GM21576 (cell line): ENCODE data around the gene TSHZ2.

Experiments used
- ATAC-seq: cut with Tn5 transposase; IDR thresholded peaks from one replicate; pipeline ENCODE4 v1.9.1; 2021; ENCODE audit warnings: mild to moderate bottlenecking, moderate library complexity; ENCODE audit not compliant: unreplicated experiment

TSHZ2 gene

GRCh38 chr20:53194306-53195290, 222.4 kb downstream of the TSHZ2 start:
- no peak for ATAC-seq

- no peak for ATAC-seq
Observed at GRCh38 chr20:53195876-53196610, 223.9 kb downstream of the TSHZ2 start.

DNA sequence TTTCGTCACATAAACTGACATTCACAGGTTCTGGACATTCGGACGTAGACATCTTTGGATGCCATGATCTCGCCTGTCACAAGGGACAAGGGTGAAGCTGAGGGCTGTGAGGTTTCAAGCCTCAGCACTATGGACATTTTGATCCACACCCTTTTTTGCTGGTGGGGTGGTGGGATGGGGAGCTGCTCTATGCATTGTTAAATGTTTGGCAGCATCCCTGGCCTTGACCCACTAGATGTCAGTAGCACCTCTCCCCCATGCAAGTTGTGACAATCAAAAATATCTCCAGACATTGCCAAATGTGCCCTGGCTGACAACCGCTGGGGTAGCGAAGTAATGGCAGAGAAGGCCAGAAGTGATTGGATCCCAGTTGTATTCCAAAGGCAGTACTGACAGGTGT, 229.4 kb downstream of the TSHZ2 start:
- ATAC-seq: no peak

DNA sequence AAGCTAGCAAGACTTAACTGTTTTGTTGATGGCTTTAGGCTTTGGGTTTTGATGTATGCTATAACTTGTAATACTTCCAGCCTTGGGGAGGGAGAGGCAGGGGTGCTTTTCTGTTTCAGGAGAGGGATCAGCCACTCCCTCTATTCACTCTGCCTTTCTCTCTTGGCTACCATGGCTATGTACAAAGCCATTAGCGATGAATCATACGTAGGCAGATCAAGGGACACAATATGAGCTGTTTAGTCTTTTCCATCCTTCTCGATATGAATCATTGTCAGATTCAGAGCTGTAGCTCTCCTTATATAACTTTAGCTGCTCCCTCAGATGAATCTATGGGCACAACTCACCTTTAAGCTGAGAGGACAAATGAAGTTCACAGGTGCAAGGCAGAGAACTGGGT, 230.6 kb downstream of the TSHZ2 start:
- ATAC-seq: no peak

DNA sequence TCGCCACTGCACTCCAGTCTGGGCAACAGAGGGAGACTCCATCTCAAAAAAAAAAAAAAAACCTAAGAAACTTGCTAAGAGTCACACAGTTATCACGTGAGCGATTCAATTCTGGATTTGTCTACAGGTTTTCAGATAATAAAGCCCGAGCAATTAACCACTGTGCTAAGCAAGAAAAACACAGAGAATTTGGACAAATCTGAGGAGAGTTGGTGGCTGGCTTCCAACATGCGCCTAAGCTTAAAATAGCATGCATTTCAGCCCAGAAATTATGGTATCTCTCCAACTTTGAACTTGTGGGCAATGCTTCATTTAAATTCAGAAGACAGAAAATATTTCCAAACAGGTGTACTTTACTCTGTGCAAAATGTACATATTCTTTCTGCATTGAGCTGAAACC, 232.9 kb downstream of the TSHZ2 start:
- ATAC-seq: no peak

DNA sequence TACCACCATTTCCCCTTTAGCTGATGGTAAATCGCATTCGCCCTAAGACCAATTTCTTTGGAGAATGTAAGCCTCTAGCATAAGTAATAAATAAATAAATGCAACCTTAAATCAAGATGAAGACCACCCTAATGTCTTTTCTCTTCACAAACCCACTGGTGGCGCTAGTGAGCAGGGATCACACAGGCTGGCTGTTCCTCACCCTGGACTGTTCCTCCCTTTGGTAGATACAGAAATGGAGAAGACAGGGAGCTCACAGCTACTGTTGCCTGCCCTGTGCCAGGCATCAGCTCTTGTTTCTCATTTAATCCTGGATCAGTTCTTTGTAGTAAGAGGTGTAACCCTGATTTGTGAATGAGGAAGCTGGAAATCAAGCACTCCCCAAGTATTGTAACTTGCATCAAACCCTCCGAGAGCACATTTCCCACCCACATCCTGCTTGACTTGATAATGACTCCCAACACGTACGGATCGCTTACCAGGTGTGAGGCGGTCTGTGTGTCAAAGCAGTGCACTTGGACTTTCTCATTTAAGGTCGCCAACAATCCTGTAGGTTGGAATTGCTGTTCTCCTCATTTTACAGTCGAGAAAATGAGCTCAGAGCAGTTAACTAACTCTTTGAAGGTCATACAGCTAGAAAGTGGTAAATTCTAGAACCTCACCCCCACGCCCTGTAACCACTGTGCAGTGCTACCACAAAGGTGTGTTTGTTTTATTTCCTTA, 236.1 kb downstream of the TSHZ2 start:
- ATAC-seq: no peak

DNA sequence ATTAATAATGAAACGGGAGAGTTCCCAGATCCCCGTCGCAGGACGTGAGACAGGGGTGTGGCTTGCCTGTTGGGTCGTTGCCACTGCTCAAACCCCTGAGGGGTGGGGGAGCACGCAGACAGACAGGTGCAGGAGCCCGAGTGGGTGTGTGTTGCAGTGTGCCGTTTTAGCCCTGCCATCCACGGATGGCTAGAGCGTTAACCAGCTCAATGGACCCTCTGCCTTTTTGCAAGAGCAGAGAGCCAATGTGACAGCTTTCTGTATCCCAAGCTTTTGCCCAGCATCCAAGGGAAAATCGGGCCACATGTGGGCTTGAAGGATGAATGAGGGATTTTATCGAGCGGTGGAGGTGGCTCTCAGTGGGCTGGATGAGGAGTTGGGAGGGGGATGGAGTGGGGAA, 237.9 kb downstream of the TSHZ2 start:
- ATAC-seq: no peak

DNA sequence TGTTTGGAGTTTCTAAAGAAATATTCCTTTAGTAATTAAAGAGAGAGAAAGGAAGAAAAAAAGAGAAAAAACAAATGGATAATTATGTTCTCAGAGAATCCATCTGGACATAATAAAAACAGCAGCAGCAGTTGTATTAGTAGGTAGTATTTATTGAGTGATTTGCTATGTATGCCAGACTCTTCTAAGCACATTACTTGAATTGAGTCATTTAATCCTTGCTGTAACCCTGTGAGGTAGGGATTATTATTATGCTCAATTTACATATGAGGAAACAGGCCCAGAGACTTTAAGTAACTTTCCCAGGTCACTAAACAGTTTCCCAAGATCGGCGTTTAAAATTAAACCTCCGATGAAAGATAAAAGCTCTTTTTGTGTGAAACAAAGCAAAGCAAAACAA, 238.8 kb downstream of the TSHZ2 start:
- ATAC-seq: no peak

DNA sequence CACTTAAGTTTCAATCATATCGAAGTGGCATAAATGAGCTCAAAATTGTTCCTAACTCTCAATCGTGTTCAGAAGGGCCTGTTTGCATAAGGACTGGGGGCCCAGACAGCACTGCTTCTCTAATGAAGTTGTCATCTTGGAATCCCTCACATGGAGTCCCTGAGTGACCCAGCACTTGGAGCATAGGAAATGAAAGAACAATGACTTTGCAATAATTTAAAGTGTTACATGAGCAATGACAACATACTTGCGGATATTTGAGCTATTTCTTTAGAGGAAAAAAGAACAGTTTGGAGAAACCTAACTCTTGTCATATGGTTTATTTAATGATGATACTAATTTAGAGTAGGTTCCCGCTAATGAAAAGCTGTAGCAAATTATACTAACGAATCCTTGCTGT, 239.9 kb downstream of the TSHZ2 start:
- ATAC-seq: no peak

DNA sequence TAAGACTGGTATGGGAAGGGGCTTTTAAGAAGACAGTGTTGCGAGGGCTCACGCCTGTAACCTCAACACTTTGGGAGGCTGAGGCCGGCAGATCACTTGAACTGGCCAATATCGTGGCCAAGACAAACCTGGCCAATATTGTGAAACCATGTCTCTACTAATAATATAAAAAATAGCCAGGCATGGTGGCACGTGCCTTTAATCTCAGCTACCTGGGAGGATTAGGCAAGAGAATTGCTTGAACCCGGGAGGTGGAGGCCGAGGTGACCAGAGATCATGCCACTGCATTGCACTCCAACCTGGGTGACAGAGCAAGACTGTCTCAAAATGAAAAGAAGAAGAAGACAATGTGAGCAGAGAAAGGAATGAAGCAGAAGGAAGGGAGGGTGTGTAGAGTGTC, 242.2 kb downstream of the TSHZ2 start:
- ATAC-seq: no peak

GRCh38 chr20:53215166-53215565, 243.0 kb downstream of the TSHZ2 start:
- ATAC-seq: peak; percentile 64

DNA sequence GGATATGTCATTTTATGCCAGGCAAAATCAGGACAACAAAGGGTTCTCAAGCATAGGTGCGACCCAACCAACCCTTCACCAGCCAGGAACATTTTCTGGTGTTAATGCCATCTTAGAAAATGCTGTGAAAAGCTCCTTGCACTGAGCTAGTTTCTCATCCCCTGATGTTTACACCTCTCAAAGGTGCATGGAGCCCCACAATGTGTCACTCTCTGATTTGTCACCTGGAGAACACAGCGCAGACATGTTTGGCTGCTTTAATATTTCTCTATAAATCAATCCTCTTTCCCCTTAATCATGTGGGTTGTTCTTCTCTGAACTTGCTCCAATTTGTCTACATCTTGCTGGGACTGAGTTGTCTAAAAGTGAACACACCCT, 244.3 kb downstream of the TSHZ2 start:
- no peak for ATAC-seq

DNA sequence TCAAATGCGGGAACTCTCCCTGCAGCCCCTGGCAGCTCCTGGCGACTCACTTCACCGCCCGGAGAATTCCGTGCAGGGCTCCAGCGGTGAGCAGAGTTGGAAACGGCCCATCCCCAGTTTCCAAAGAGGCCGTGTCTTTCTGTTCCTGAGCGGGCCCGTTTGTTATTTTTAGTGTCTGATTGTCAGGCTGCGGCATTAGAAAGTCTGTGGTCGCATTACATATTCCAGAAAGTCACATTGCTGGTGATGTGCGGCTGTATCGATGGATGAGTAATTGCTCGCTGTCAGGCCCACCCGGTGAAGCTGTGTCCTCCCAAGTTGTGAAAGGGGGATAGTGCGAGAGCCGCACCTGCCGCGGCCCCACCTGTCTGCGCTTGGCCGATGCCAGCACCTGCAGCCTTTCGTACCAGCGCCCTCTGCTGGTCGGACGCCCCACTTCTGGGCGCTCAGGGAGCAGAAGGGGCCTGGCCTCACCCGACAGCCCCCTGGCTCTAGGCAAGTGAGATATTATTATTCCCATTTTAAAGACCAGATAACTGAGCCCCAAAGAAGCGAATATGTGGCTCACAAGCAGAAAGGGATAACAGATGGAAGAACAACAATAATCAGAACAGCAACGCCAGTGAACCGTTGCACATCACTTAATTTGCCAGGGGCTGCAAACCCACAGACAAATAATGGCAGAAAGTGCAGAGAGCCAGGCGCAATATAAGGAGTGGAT, 244.9 kb downstream of the TSHZ2 start:
- ATAC-seq: peak; percentile 82

- ATAC-seq: no peak
Observed at GRCh38 chr20:53220482-53221307, 248.5 kb downstream of the TSHZ2 start.

GRCh38 chr20:53221731-53222130, 249.6 kb downstream of the TSHZ2 start:
- ATAC-seq: no peak

DNA sequence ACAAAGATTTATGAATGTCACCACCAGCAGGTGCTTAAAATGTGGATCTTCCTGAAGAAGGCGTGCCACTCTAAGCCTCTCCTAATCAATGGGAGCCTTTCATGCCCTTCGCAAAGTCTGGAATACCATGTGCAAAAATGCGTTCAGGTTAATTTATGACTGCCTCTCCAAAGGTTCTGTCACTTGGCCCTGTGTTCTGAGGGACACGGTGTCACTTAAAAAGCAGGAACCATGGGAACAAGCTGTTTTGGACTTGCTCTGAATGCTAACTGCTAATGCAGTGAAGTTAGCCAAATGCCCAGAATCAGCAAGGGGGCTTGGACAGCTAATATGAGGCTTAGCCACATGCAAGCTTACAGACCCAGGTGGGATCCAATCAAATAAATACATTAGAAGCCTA, 250.3 kb downstream of the TSHZ2 start:
- no peak for ATAC-seq

GRCh38 chr20:53222932-53223331, 250.8 kb downstream of the TSHZ2 start:
- ATAC-seq: no peak

- ATAC-seq: no peak
Observed at GRCh38 chr20:53223626-53224172, 251.5 kb downstream of the TSHZ2 start.

GRCh38 chr20:53224851-53225250, 252.7 kb downstream of the TSHZ2 start:
- no peak for ATAC-seq

GRCh38 chr20:53226826-53227225, 254.7 kb downstream of the TSHZ2 start:
- peak; percentile 47 for ATAC-seq
